ENCODE measurements around the gene TCF3.

The TCF3 gene

DNA sequence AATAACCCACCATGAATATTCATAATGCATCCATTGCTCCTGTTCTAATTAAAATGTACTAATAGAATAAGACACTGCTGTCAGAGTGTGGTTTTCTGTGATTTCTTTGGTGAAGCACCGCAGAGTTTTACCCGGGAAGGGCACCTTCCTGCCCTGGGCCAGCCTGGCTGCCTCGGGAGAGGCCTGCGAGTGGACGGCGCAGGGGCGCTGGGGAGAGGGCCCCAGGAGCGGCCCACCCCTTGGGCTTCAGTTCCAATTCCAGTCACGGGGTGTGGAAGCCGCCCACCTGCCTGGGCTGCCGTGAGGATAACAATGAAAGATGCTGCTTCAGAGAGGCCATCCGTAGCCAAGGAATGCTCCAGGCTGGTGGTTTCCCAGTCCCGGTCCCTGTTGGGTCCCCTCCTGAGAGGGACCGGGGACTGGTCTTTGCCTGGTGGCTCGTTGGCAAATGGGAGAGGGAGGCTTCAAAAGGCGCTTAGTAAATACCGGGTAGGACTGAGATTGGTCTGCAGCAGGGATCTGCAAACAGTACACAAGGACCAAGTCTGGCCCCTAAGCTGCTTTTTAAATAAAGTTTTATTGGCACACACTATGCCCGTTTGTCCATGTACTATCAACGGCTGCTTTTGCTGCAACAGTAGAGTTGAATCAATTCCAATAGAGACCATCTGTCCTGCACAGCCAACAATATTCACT is 18.0 kb downstream of the TCF3 start:
- H3K27me3 ChIP-seq: no peaks in the 10 kb centered on the region
- no peak for TF ChIP-seq Cebpa-rat (IDR thresholded peaks at IDR 0.05)
- H3K4me2 ChIP-seq: no peak overlapping the region
- H3K27ac ChIP-seq: 0 out of 22 replicates have a peak overlapping the region, but pooled peaks of 1 of the 11 experiments have one; percentile 2
- H4K20me1 ChIP-seq: peaks cover 80 to 100% (median 100%) of the 10 kb centered on the region in 11 experiments
- no peak overlapping the region for H3K4me3 ChIP-seq
- H3K4me1 ChIP-seq: peaks cover 0 to 22% (median 10%) of the 10 kb centered on the region in 10 experiments; a peak in 9 of 20 replicates
- H3K9ac ChIP-seq: peak overlapping the region in 2 of 11 experiments; percentile 10 to 25; a peak in 2 of 22 replicates
- peaks cover 94 to 100% (median 100%) of the 10 kb centered on the region in 11 experiments for H3K36me3 ChIP-seq
- peaks cover 0 to 6% (median 0%) of the 10 kb centered on the region in 11 experiments; a peak in 6 of 22 replicates for H3K9me3 ChIP-seq (replicated peaks in 1 of 11)

DNA sequence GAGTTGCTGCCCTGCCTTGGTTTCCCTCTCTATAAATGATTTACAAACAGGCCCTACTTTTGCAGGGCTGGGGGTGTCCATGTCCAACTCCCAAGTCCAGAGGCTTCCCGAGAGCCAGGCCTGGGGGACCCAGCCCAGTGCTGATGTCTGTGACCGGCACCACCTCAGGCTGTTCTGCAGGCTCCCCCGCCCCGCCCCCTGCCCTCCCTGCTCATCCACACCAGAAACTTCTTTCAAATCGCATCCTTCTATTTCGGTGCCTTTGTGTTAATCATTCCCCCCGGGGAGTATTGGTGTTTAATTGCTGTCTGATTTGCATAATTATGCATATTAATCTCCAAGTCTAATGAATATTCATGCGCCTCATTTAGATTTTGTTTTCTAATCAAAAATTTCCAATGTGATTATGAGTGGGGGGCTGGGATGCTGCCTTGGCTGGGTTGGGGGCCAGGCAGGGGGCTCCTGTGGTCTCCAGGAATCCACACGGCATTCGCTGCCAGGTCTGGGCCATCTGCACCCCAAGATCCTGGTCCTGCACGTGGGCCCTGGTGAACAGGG is 19.1 kb downstream of the TCF3 start:
- H3K27ac ChIP-seq: no peak overlapping the region
- peak overlapping the region in 1 of 11 experiments; percentile 24; a peak in 1 of 22 replicates for H3K9ac ChIP-seq
- peaks cover 84 to 94% (median 93%) of the 10 kb centered on the region in 11 experiments for H3K36me3 ChIP-seq
- no peak for TF ChIP-seq Cebpa-rat (IDR thresholded peaks at IDR 0.05)
- no peak overlapping the region for H3K4me2 ChIP-seq
- no peaks in the 10 kb centered on the region for H3K27me3 ChIP-seq
- peaks cover 74 to 95% (median 94%) of the 10 kb centered on the region in 11 experiments for H4K20me1 ChIP-seq
- peaks cover 0 to 6% (median 0%) of the 10 kb centered on the region in 11 experiments; a peak in 6 of 22 replicates for H3K9me3 ChIP-seq (replicated peaks in 1 of 11)
- H3K4me1 ChIP-seq: peaks cover 0 to 22% (median 13%) of the 10 kb centered on the region in 10 experiments; a peak in 9 of 20 replicates
- no peak overlapping the region for H3K4me3 ChIP-seq

- Histone ChIP-seq H3K4me1 (peaks cover 0 to 22% (median 13%) of the 10 kb centered on the region in 10 experiments; a peak in 9 of 20 replicates), H4K20me1 (peaks cover 67 to 88% (median 87%) of the 10 kb centered on the region in 11 experiments)
Measured at GRCh38 chr19:1632462-1633268, 19.8 kb downstream of the TCF3 start.

DNA sequence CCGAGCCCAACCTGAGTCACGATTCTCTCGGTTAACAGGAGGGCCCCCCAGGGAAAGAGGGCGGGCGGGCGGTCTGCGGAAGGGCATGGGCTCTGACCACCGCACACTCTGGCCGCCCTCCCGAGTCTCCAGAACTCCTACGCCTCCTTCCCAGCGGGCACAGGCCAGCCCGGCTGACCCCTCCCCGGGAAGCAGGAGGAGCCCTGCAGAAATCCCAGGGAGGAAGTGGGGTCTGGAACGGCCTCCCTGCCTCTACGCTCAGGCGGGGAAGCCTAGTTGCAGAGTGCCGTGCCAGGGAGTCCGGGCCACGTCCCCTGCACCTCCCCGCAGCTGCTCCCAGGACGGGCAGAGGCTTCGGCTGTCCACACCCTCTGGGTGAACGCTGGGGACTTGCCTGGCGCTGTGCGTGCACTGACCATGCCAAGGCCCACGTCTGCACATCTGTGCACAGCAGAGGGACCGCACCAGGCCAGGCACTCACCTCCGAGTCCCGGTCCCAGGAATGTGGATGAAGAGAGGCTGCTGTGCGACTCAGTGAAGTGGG is 20.8 kb downstream of the TCF3 start:
- TF ChIP-seq Cebpa-rat (IDR thresholded peaks at IDR 0.05): no peak
- Histone ChIP-seq H3K27ac (no peak overlapping the region), H3K9ac (no peak overlapping the region), H3K4me1 (peaks cover 0 to 25% (median 16%) of the 10 kb centered on the region in 10 experiments; a peak in 15 of 20 replicates), H3K4me3 (no peak overlapping the region), H3K27me3 (no peaks in the 10 kb centered on the region), H3K9me3 (replicated peaks in 1 of 11) (peaks cover 0 to 6% (median 0%) of the 10 kb centered on the region in 11 experiments; a peak in 6 of 22 replicates), H4K20me1 (peaks cover 57 to 88% (median 85%) of the 10 kb centered on the region in 11 experiments), H3K36me3 (peaks cover 70 to 86% (median 80%) of the 10 kb centered on the region in 11 experiments), H3K4me2 (no peak overlapping the region)

More at GRCh38 chr19:1632462-1633268, 19.8 kb downstream of the TCF3 start:
- Histone ChIP-seq H3K27ac (no peak overlapping the region; a peak in 1 of 22 replicates), H3K27me3 (no peaks in the 10 kb centered on the region), H3K9me3 (replicated peaks in 1 of 11) (peaks cover 0 to 6% (median 0%) of the 10 kb centered on the region in 11 experiments; a peak in 6 of 22 replicates), H3K9ac (0 out of 22 replicates have a peak overlapping the region, but pooled peaks of 1 of the 11 experiments have one; percentile 29), H3K36me3 (peaks cover 77 to 87% (median 86%) of the 10 kb centered on the region in 11 experiments), H3K4me2 (no peak overlapping the region), H3K4me3 (no peak overlapping the region)
- no peak for TF ChIP-seq Cebpa-rat (IDR thresholded peaks at IDR 0.05)

DNA sequence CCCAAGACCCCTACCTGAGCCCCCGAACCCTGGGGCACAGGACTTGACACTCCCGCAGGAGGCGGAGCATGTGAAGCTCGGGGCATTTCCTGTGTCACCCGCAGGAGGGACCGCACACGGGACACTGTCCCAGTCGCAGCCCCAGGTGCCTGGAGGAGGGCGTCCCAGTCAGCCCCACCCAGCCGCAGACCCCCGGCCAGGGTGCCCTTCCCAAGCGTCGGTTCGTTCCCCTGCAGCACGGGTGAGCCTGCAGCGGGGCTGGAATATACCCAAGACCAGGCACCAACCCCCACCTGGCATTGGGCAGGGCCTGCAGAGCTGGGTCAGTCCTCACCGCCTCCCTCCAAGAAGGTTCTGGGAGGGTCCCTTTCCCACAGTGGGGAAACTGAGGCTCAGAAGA is 21.6 kb downstream of the TCF3 start:
- Histone ChIP-seq H3K36me3 (peaks cover 70 to 86% (median 80%) of the 10 kb centered on the region in 11 experiments), H4K20me1 (peaks cover 50 to 88% (median 85%) of the 10 kb centered on the region in 11 experiments), H3K27ac (no peak overlapping the region)

GRCh38 chr19:1630012-1630411 is 22.4 kb downstream of the TCF3 start:
- Histone ChIP-seq H3K9me3 (replicated peaks in 1 of 11) (peaks cover 0 to 3% (median 0%) of the 10 kb centered on the region in 11 experiments; a peak in 6 of 22 replicates), H3K27me3 (no peaks in the 10 kb centered on the region), H3K4me2 (no peak overlapping the region), H3K27ac (no peak overlapping the region; a peak in 3 of 22 replicates), H3K4me3 (no peak overlapping the region), H3K9ac (peak overlapping the region in 1 of 11 experiments; percentile 9; a peak in 1 of 22 replicates), H3K4me1 (peaks cover 10 to 41% (median 31%) of the 10 kb centered on the region in 10 experiments), H4K20me1 (peaks cover 46 to 88% (median 85%) of the 10 kb centered on the region in 11 experiments), H3K36me3 (peaks cover 67 to 86% (median 80%) of the 10 kb centered on the region in 11 experiments)
- TF ChIP-seq Cebpa-rat (IDR thresholded peaks at IDR 0.05): no peak

More for the DNA sequence above, 21.6 kb downstream of the TCF3 start:
- H3K27me3 ChIP-seq: no peaks in the 10 kb centered on the region
- H3K4me2 ChIP-seq: no peak overlapping the region
- H3K9ac ChIP-seq: no peak overlapping the region; a peak in 1 of 22 replicates
- TF ChIP-seq Cebpa-rat (IDR thresholded peaks at IDR 0.05): no peak
- peaks cover 0 to 6% (median 0%) of the 10 kb centered on the region in 11 experiments; a peak in 6 of 22 replicates for H3K9me3 ChIP-seq (replicated peaks in 1 of 11)
- no peak overlapping the region for H3K4me3 ChIP-seq
- H3K4me1 ChIP-seq: peaks cover 2 to 33% (median 23%) of the 10 kb centered on the region in 10 experiments; a peak in 18 of 20 replicates

- H3K4me2 ChIP-seq: no peak overlapping the region; a peak in 1 of 22 replicates
- peak overlapping the region in 2 of 11 experiments; percentile 35 to 50; a peak in 3 of 22 replicates for H3K9ac ChIP-seq
- peaks cover 39 to 87% (median 78%) of the 10 kb centered on the region in 11 experiments for H4K20me1 ChIP-seq
- H3K27me3 ChIP-seq: no peaks in the 10 kb centered on the region
- H3K4me3 ChIP-seq: no peak overlapping the region
- peak overlapping the region in 1 of 11 experiments; percentile 18; a peak in 3 of 22 replicates for H3K27ac ChIP-seq
- H3K4me1 ChIP-seq: peaks cover 15 to 48% (median 37%) of the 10 kb centered on the region in 10 experiments
- no peak for TF ChIP-seq Cebpa-rat (IDR thresholded peaks at IDR 0.05)
- H3K9me3 ChIP-seq (replicated peaks in 1 of 11): no peaks in the 10 kb centered on the region
- peaks cover 60 to 85% (median 76%) of the 10 kb centered on the region in 11 experiments for H3K36me3 ChIP-seq
Measured at GRCh38 chr19:1629256-1629808, 23.1 kb downstream of the TCF3 start.
